RWPE2 (cell line): ENCODE results near the gene USP33.

Experiments used
- ATAC-seq: fragments of 200-7000 bp; cut with Tn5 transposase; 3 replicates; pipeline ENCODE4 v1.9.1; 2021; ENCODE audit warnings: low read depth
- DNase-seq: peaks from one replicate; pipeline ENCODE4 v3.0.0-alpha.2; 2020; ENCODE audit warnings: low spot score
- H3K27ac ChIP-seq: fragments of 450-650 bp; 2 replicates; pipeline ENCODE4 v1.5.1; 2017; ENCODE audit warnings: mild to moderate bottlenecking; ENCODE audit not compliant: poor library complexity, severe bottlenecking
- H3K27me3 ChIP-seq: fragments of 250-450 bp; sonication (Bioruptor Pico); 2 replicates; pipeline ENCODE4 v1.5.1; 2021; ENCODE audit warnings: mild to moderate bottlenecking, moderate library complexity; ENCODE audit not compliant: insufficient read depth, poor library complexity, severe bottlenecking
- H3K36me3 ChIP-seq: fragments of 250-450 bp; sonication (Bioruptor Pico); 2 replicates; pipeline ENCODE4 v1.5.1; 2020; ENCODE audit warnings: low read depth, mild to moderate bottlenecking, moderate library complexity
- H3K4me1 ChIP-seq: fragments of 250-450 bp; sonication (Bioruptor Pico); 2 replicates; pipeline ENCODE4 v1.5.1; 2021; ENCODE audit warnings: mild to moderate bottlenecking, moderate library complexity; ENCODE audit not compliant: insufficient read depth, poor library complexity, severe bottlenecking
- H3K4me3 ChIP-seq: fragments of 250-450 bp; sonication (Bioruptor Pico); 2 replicates; pipeline ENCODE4 v1.5.1; 2021; ENCODE audit warnings: mild to moderate bottlenecking, moderate library complexity; ENCODE audit not compliant: severe bottlenecking
- H3K9me3 ChIP-seq: fragments of 250-450 bp; sonication (Bioruptor Pico); 2 replicates; pipeline ENCODE4 v1.5.1; 2021; ENCODE audit warnings: mild to moderate bottlenecking, moderate library complexity; ENCODE audit not compliant: severe bottlenecking
- CTCF ChIP-seq: fragments of 450-650 bp; IDR thresholded peaks from one replicate; pipeline ENCODE4 v1.5.1; 2017; ENCODE audit warnings: mild to moderate bottlenecking, moderate library complexity; ENCODE audit not compliant: poor library complexity, severe bottlenecking

The USP33 gene

GRCh38 chr1:77742011-77742555 is 17.6 kb downstream of the USP33 start:
- H3K9me3 ChIP-seq, result no peaks in the 10 kb centered on the region
- H3K27ac ChIP-seq, result no peak overlapping the region
- ATAC-seq (no peak), DNase-seq (no peak)
- peaks cover 49% of the 10 kb centered on the region for H3K36me3 ChIP-seq
- H3K27me3 ChIP-seq, result no peaks in the 10 kb centered on the region
- H3K4me1 ChIP-seq, result no peaks in the 10 kb centered on the region
- H3K4me3 ChIP-seq, result no peak overlapping the region
- no peak for TF ChIP-seq CTCF

GRCh38 chr1:77741316-77741715 is 18.3 kb downstream of the USP33 start:
- H3K36me3 ChIP-seq, result peaks cover 52% of the 10 kb centered on the region
- no peak overlapping the region for H3K4me3 ChIP-seq
- H3K27me3 ChIP-seq, result no peaks in the 10 kb centered on the region
- no peak overlapping the region for H3K27ac ChIP-seq
- no peaks in the 10 kb centered on the region for H3K4me1 ChIP-seq
- TF ChIP-seq CTCF, result no peak
- DNase-seq (no peak), ATAC-seq (no peak)
- no peaks in the 10 kb centered on the region for H3K9me3 ChIP-seq

GRCh38 chr1:77739235-77739634 is 20.4 kb downstream of the USP33 start:
- no peaks in the 10 kb centered on the region for H3K4me1 ChIP-seq
- no peak for DNase-seq
- H3K4me3 ChIP-seq, result no peak overlapping the region
- TF ChIP-seq CTCF, result no peak
- no peaks in the 10 kb centered on the region for H3K9me3 ChIP-seq
- no peak overlapping the region for H3K27ac ChIP-seq
- peaks cover 56% of the 10 kb centered on the region for H3K36me3 ChIP-seq
- H3K27me3 ChIP-seq, result no peaks in the 10 kb centered on the region
- no peak for ATAC-seq

GRCh38 chr1:77732090-77732489 is 27.6 kb downstream of the USP33 start:
- Histone ChIP-seq H3K27ac (no peak overlapping the region), H3K36me3 (peaks cover 59% of the 10 kb centered on the region), H3K4me3 (no peak overlapping the region), H3K27me3 (no peaks in the 10 kb centered on the region), H3K9me3 (no peaks in the 10 kb centered on the region), H3K4me1 (no peaks in the 10 kb centered on the region)
- DNase-seq (no peak), ATAC-seq (no peak)
- TF ChIP-seq CTCF, result no peak

- DNase-seq, result no peak
- no peak for ATAC-seq
- no peak for TF ChIP-seq CTCF
- H3K4me3 ChIP-seq, result no peak overlapping the region
- no peaks in the 10 kb centered on the region for H3K9me3 ChIP-seq
- H3K27me3 ChIP-seq, result no peaks in the 10 kb centered on the region
- peaks cover 90% of the 10 kb centered on the region for H3K36me3 ChIP-seq
- H3K27ac ChIP-seq, result no peak overlapping the region
- H3K4me1 ChIP-seq, result no peaks in the 10 kb centered on the region
Measured at GRCh38 chr1:77725706-77726105, 33.9 kb downstream of the USP33 start.
